Central memory CD8-positive, alpha-beta T cell (primary cell): ENCODE data around the gene NUDT14.

Source experiments
- ATAC-seq: fragments of 150-1000 bp; cut with Tn5 transposase; replicated peaks from 2 replicates; pipeline ENCODE4 v1.10.0; 2022; ENCODE audit warnings: mild to moderate bottlenecking, moderate FRiP score, moderate number of reproducible peaks; ENCODE audit not compliant: poor library complexity, severe bottlenecking; ENCODE audit errors: extremely low read depth
- DNase-seq, 2 donors: peaks; one replicate each; pipeline ENCODE4 v3.0.0; 2021; ENCODE audit warnings: low spot score in 2 of 2
- H3K27ac Mint-ChIP-seq: one replicate; pipeline ENCODE4 v1.8.0; 2022; ENCODE audit warnings: low read depth, mild to moderate bottlenecking, moderate library complexity, mixed read lengths
- H3K27me3 Mint-ChIP-seq: one replicate; pipeline ENCODE4 v1.8.0; 2022; ENCODE audit warnings: mixed read lengths
- H3K36me3 Mint-ChIP-seq: one replicate; pipeline ENCODE4 v1.8.0; 2022; ENCODE audit warnings: mild to moderate bottlenecking, moderate library complexity, mixed read lengths; ENCODE audit not compliant: insufficient read depth
- H3K4me1 Mint-ChIP-seq: one replicate; pipeline ENCODE4 v1.8.0; 2022; ENCODE audit warnings: mixed read lengths
- H3K4me3 Mint-ChIP-seq: one replicate; pipeline ENCODE4 v1.8.0; 2022; ENCODE audit warnings: mild to moderate bottlenecking, moderate library complexity, mixed read lengths
- H3K9me3 Mint-ChIP-seq: one replicate; pipeline ENCODE4 v1.8.0; 2022; ENCODE audit warnings: mixed read lengths

NUDT14 gene

DNA sequence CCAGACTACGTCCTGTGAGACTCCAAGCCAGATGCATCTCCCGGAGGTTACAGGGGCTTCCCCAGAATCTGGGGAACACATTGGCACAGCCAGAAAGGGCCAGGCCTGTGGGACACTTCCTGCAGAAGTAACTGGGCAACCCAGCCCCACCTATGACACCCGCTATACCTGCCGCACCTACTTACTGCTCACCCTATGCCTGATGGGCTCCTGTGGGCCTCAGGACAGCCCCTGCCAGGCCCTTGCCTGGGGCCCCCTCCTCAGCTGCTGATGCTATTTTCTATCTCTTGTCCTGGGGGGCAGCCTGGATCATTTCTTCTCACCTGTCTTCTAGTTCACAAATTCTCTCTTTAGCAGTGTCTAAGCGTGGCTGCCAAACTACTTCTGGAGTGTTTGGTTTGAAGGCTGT is 41.3 kb downstream of the NUDT14 start:
- Mint-ChIP-seq H3K27me3 (peaks cover 4% of the 10 kb centered on the region), H3K9me3 (peaks cover 6% of the 10 kb centered on the region), H3K27ac (no peak overlapping the region), H3K4me1 (no peaks in the 10 kb centered on the region), H3K36me3 (peaks cover 1% of the 10 kb centered on the region), H3K4me3 (no peak overlapping the region)
- DNase-seq, result no peak
- no peak for ATAC-seq

DNA sequence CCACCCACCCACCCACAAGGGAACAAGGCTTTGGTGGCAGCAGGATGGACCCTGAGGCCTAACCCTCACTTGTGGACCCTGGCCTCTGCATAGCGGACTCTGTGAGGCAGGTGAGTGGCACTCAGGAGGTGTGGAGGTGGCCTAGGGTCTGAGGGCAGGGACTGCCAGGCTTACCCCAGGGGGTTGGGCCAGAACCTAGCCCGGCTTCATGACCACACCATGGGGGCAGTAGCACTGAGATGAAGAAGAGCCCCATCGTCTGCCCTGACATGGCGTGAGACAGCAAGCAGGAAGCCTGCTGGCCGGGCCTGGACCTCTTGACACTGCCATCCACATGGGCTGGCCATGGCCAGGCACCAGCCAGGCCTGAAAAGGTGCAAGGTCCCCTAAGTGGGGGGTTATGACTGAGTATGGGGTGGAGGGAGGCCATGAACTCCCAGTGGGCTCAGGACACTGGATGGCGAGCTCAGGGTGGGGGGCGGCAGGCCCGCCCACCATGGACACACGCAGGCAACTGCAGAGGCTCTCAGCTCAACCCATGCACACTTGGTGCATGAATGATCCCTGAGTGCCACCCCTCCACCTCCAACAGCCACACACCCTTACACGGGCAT is 41.8 kb downstream of the NUDT14 start:
- Mint-ChIP-seq H3K4me1 (no peaks in the 10 kb centered on the region), H3K36me3 (peaks cover 1% of the 10 kb centered on the region), H3K27ac (no peak overlapping the region), H3K4me3 (no peak overlapping the region), H3K27me3 (peaks cover 9% of the 10 kb centered on the region), H3K9me3 (peaks cover 6% of the 10 kb centered on the region)
- no peak for DNase-seq
- ATAC-seq, result no peak

DNA sequence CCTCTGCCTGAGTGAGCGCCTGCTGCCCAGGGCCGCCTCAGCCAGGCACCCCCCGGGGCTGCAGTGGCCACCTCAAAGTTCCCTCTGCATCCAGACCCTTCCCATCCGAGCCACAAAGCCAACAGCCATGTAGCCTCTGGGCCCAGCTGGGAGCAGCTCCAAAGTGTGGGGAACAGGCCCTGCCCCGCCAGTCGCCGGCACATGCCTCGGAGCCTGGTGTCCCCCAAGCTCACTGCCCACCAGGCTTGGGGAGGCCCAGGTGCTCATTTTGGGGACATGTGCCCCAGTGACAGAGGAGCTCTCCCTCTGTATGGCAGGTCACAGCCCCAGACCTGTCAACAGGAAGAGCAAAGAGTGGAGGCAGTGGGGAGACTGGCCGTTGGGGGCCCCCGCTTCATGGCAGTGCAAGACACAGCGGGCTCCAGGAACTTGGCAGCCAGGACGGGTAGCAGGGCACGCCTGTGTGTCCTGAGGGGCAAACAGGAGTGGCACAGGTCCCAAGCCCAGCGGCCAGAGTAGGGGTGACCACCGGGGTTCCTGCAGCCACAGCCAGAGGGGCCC is 42.5 kb downstream of the NUDT14 start:
- no peak overlapping the region for H3K4me3 Mint-ChIP-seq
- peaks cover 11% of the 10 kb centered on the region for H3K27me3 Mint-ChIP-seq
- no peak for ATAC-seq
- no peak for DNase-seq
- no peak overlapping the region for H3K27ac Mint-ChIP-seq
- H3K9me3 Mint-ChIP-seq, result peaks cover 6% of the 10 kb centered on the region
- no peaks in the 10 kb centered on the region for H3K4me1 Mint-ChIP-seq
- peaks cover 1% of the 10 kb centered on the region for H3K36me3 Mint-ChIP-seq

DNA sequence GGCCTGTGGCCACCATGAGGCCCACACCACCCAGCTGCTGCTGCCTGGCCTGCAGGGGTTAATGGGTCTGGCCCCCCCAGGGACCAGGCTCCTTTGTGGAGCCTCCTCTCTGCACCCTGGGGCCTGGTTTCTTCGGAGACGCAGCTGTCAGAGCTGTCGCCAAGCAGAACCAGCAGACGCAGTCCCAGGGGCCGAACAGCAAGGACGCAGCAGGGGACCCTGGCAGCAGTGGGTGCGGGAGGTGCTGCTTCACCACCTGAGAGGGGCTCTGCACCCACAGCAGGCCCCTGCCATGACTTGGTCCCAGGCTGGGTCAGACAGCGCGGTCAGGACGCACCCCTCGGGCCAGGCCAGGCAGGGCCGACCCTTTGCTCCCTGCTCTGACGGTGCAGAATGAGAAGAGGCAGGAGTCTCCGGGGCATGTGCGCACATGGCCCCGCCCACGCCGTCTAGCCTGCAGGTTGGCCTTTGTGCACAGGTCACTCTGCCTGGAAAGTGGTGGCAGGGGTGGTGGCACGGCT is 43.0 kb downstream of the NUDT14 start:
- no peak for ATAC-seq
- Mint-ChIP-seq H3K9me3 (peaks cover 11% of the 10 kb centered on the region), H3K27ac (no peak overlapping the region), H3K27me3 (peaks cover 17% of the 10 kb centered on the region), H3K36me3 (peaks cover 1% of the 10 kb centered on the region), H3K4me1 (no peaks in the 10 kb centered on the region), H3K4me3 (no peak overlapping the region)
- no peak for DNase-seq

DNA sequence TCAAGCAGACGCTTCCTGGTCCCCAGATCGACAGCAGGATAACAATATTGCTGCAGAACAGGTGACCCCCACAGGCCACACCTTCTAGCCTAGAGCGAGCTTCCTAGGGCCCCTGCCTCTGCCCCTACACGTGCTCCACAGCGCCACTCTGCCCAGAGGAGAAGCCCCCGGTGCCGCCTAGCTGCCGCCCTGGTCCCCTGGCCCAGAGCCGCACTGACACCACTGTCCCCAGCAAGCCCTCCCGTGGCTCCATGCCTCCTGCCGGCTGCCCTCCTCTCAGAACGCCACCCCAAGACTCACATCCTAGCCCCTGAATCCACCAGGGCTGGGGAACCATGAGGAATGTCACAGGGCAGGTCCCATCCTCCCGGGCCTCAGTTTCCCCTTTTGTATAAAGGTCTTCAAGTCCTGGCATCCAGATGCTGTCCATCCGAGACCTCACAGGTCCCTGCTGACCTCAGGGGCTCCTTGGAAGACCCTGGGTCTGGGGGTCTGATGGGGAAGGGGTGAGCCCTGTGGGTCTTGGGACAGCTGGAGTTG is 43.6 kb downstream of the NUDT14 start:
- Mint-ChIP-seq H3K9me3 (peaks cover 11% of the 10 kb centered on the region), H3K4me3 (no peak overlapping the region), H3K36me3 (peaks cover 1% of the 10 kb centered on the region), H3K4me1 (no peaks in the 10 kb centered on the region), H3K27ac (no peak overlapping the region), H3K27me3 (peaks cover 22% of the 10 kb centered on the region)
- ATAC-seq, result no peak
- no peak for DNase-seq

DNA sequence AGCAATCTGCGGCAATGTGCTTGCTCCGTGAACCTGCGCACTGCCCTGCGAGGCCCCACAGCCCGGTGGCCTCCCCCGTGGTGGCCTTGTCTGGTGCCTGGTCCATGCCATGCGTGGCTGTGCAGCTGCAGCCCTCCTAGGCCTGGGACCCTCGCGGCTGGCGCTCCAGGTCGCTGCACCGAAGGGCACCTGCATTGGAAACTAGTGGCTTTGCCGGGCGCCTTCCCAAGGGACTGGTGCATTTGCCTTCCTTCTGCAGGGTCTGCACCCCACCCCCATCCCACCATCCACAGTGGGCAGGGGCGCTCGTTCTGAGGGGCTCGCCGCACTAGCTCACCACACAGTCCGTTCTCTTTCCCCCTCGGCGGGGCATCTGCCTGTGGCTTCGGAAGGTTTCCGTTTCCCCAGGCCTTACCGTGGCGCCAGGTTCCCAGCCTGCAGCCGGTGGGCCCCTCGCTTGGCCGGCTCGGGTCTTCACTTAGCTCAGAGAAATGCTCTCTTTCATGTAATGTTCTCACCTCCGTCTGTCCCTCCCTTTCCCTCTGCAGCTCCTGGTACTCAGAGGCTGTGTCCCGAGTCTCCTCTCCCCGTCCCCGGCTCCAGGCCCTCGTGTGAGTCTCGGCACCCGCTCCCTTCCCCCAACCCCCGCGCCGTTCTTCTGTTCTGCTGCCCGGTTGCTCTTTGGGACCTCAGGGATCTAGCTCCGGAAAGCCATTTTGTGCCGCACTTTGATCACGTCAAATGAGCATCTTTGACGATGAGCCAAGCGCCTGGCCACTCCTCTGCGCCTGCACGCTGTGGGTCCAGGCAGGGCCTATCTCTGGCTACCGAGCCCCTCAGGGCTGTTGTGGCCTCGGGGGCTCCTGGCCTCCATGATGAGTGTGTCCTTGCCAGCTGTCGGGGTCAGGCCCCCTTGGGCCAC is 44.5 kb downstream of the NUDT14 start:
- Mint-ChIP-seq H3K4me3 (no peak overlapping the region), H3K9me3 (peaks cover 11% of the 10 kb centered on the region), H3K27ac (no peak overlapping the region), H3K36me3 (no peaks in the 10 kb centered on the region), H3K27me3 (peaks cover 22% of the 10 kb centered on the region), H3K4me1 (no peaks in the 10 kb centered on the region)
- DNase-seq (no peak), ATAC-seq (no peak)

DNA sequence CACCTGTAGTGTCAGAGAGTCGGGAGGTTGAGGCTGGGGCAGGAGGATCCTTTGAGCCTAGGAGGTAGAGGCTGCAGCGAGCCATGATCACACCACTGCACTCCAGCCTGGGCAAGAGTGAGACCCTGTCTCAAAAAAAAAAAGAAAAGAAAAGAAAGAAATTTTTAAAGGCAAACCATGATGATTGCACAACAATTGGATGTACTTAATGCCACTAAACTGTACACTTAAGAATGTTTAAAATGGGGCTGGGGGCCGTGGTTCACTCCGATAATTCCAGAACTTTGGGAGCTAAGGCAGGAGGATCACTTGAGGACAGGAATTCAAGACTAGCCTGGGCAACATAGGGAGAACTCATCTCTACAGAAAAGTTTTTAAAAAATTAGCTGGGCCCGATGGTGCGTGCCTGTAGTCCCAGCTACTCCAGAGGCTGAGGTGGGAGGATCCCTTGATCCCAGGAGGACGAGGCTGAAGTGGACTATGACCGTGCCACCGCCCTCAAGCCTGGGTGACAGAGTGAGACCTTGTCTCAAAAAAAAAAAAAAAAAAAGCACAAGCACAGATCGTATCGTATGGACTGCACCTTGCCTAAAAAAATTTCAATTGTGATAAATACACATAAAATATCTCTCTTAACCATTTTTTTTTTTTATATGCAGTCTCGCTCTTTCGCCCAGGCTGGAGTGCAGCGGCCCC is 45.3 kb downstream of the NUDT14 start:
- Mint-ChIP-seq H3K27ac (no peak overlapping the region), H3K4me1 (no peaks in the 10 kb centered on the region), H3K4me3 (no peak overlapping the region), H3K27me3 (peaks cover 22% of the 10 kb centered on the region), H3K36me3 (no peaks in the 10 kb centered on the region), H3K9me3 (peaks cover 11% of the 10 kb centered on the region)
- ATAC-seq (no peak), DNase-seq (no peak)

DNA sequence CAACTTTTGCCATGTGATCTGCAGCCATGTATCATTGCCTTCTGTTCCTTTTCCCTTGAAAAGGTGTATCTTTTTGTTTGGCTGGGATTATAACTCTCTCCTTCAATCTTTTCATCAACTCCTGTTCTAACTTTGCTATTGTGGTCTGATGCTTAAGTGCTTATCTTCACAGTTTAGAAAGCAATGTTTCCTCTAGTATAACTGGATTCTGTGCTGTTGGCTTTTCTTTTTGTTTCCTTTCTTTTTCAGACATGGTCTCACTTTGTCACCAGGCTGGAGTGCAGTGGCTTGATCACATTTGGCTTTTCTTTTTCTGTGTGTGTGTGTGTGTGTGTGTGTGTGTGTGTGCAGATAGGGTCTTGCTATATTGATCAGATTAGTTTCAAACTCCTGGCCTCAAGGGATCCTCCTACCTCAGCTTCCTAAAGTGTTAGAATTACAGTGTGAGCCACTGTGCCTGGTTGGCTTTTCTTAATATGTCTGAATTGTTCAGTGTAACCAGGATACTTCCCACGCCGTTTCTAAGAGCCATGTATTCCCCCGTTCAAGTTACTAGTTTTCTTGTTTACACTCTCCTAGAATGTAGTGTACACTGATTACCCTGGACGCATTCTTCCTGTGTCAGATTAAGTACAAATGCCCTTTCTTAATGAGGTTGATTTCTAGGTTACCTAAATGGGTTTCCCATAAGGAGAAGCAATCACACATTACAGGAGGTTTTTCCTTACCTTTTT is 48.0 kb downstream of the NUDT14 start:
- no peak overlapping the region for H3K27ac Mint-ChIP-seq
- H3K4me3 Mint-ChIP-seq, result no peak overlapping the region
- H3K36me3 Mint-ChIP-seq, result no peaks in the 10 kb centered on the region
- peaks cover 31% of the 10 kb centered on the region for H3K27me3 Mint-ChIP-seq
- H3K4me1 Mint-ChIP-seq, result no peaks in the 10 kb centered on the region
- no peak for ATAC-seq
- peaks cover 6% of the 10 kb centered on the region for H3K9me3 Mint-ChIP-seq
- DNase-seq, result no peak

DNA sequence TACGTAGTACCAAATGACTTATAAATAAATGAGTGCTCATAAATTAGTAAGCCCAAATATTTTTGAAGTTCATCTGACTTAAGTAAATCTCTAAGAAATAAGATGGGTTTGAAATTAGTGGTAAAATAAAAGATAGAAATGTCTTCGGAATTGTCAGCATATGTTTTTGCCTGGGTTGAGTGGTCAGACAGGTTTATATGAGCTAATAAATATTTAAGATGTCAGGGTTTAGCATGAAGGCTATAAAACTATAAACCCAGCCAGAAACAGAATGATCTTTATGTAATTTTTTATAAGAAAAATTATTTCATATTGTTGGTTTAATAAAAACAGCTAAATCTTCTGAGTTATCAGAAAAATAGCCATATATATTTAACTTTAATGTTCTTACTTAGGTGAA is 49.9 kb downstream of the NUDT14 start:
- Mint-ChIP-seq H3K9me3 (peaks cover 6% of the 10 kb centered on the region), H3K36me3 (no peaks in the 10 kb centered on the region), H3K27ac (no peak overlapping the region), H3K4me3 (no peak overlapping the region), H3K27me3 (peaks cover 49% of the 10 kb centered on the region), H3K4me1 (no peaks in the 10 kb centered on the region)
- DNase-seq (no peak), ATAC-seq (no peak)

DNA sequence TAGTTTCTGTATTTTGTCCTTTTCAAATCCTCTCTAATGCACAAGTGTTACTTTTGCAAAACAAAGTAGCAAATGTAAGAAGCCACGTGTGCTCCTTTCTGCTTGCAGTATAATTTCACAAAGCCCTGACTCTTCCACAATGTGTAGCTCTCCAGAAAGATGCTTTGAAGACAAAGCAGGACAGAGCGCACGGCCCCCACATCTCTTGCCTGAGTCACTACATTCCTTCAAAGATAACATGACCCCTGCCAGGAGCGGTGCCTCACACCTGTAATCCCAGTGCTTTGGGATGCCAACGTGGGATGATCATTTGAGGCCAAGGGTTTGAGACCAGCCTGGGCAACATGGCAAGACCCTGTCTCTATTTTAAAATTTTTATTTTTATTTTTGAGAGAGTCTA is 53.1 kb downstream of the NUDT14 start:
- Mint-ChIP-seq H3K9me3 (peaks cover under 1% of the 10 kb centered on the region), H3K36me3 (no peaks in the 10 kb centered on the region), H3K27ac (no peak overlapping the region), H3K4me1 (peaks cover 6% of the 10 kb centered on the region), H3K4me3 (no peak overlapping the region), H3K27me3 (peaks cover 64% of the 10 kb centered on the region)
- DNase-seq, result no peak
- ATAC-seq, result no peak

DNA sequence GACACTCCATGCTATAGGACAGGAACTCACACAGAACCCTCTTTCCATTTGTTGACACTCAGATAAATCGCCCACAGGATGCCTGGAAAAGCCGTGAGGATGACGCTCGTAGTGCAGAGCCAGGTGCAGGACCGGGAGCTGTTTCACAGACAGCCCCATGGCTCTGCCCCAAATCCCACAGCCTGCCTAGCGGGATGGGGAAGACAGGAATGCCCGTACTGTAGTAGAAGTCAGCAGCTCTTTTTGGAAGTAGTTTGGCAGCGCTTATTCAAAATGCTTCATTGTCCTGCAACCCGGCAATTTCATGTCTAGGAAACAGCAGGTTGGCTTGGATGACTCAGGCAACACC is 54.2 kb downstream of the NUDT14 start:
- ATAC-seq (no peak), DNase-seq (no peak)
- Mint-ChIP-seq H3K36me3 (no peaks in the 10 kb centered on the region), H3K27ac (no peak overlapping the region), H3K4me1 (peaks cover 6% of the 10 kb centered on the region), H3K27me3 (peaks cover 70% of the 10 kb centered on the region), H3K4me3 (no peak overlapping the region), H3K9me3 (peaks cover 4% of the 10 kb centered on the region)
